ENCODE results near the gene MST1R. TPM values are rescaled to one million over a fixed set of nuclear protein-coding genes. Genes with fewer than 3 reads are reported as not detected.

The MST1R gene
- total and polyA plus RNA-seq, 9 of the 15 experiments (the other 6 are each of a cell fraction or from before 2014, with no cell fraction given), result 1.3 to 10.0 (median 3.8) TPM

DNA sequence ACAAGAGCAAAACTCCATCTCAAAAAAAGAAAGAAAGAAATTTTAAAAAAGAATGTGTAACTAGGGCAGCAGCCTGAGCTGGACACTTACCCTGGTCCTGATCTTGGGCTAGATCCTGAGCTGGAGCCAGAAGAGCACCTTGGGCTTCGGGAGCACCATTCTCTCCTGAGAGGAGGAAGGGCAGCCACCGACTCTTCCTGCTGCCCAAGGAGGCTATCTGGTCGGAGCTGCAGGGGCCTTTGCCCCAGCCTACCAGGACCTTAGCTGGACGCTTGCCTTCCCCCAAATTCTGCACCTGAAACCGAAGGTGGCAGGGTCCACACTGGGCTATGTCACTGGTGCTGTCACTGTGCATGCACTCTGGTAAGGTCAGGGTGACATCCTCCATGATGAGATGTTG is 27.1 kb downstream of the MST1R start:
- 8% methylated on average over 5 of the region's 5 CpGs for WGBS (ENCODE audit: insufficient coverage, low coverage, missing lambda C conversion rate)
- no peak overlapping the region for H3K27ac ChIP-seq (ENCODE audit: extremely low read depth, low read depth, low read length)
- in situ Hi-C loops (cut with MboI) (no loop called here), intact Hi-C loops (cut with micrococcal nuclease) (no loop called here)
- H3K4me3 ChIP-seq, result no peak overlapping the region
- H3K4me2 ChIP-seq (ENCODE audit: insufficient read depth, low read length), result no peak overlapping the region
- H2AFZ ChIP-seq (ENCODE audit: low read depth, low read length), result no peak overlapping the region
- no peaks in the 10 kb centered on the region; the same call in 1 of the 2 replicates for H4K20me1 ChIP-seq (replicated peaks; ENCODE audit: control insufficient read depth, insufficient read depth, low read length)
- ChIA-PET POLR2A (no interaction called here), CTCF (ENCODE audit: low intra/inter-chr PET ratio) (no interaction called here)
- no peak overlapping the region for H3K9ac ChIP-seq (ENCODE audit: insufficient read depth in 1 of 2, low read depth in 2 of 2, low read length in 2 of 2)
- H3K9me1 ChIP-seq (ENCODE audit: control insufficient read depth, insufficient read depth, low read length), result no peaks in the 10 kb centered on the region
- no peak for DNase-seq (ENCODE audit: extremely low read depth in 1 of 4, low spot score in 3 of 4)
- H3K36me3 ChIP-seq (ENCODE audit: control insufficient read depth, insufficient read depth, low read length), result no peaks in the 10 kb centered on the region
- TF ChIP-seq NEUROD1 (IDR thresholded peaks at IDR 0.05; ENCODE audit: borderline replicate concordance, low read depth, low read length, partially characterized antibody) (no peak), ZNF134 (CRISPR knock-in tag; conservative IDR thresholded peaks at IDR 0.05) (no peak), ZNF408 (CRISPR knock-in tag; IDR thresholded peaks at IDR 0.05; ENCODE audit: low read depth) (no peak), BDP1 (IDR thresholded peaks at IDR 0.05; ENCODE audit: insufficient read depth, insufficient read length) (no peak), POLR2G (IDR thresholded peaks at IDR 0.05; ENCODE audit: low read depth, low read length) (no peak), BRF1 (IDR thresholded peaks at IDR 0.05; ENCODE audit: borderline replicate concordance, extremely low read depth, insufficient read length) (no peak), ILK (tag; IDR thresholded peaks at IDR 0.05; ENCODE audit: borderline replicate concordance, low read depth) (no peak), ESRRA (IDR thresholded peaks at IDR 0.05; ENCODE audit: borderline replicate concordance, low read depth) (no peak), FOXP1 (CRISPR knock-in tag; IDR thresholded peaks at IDR 0.05) (no peak), CEBPB (tag; IDR thresholded peaks at IDR 0.05) (no peak)
- TF ChIP-seq, protein P1, sequence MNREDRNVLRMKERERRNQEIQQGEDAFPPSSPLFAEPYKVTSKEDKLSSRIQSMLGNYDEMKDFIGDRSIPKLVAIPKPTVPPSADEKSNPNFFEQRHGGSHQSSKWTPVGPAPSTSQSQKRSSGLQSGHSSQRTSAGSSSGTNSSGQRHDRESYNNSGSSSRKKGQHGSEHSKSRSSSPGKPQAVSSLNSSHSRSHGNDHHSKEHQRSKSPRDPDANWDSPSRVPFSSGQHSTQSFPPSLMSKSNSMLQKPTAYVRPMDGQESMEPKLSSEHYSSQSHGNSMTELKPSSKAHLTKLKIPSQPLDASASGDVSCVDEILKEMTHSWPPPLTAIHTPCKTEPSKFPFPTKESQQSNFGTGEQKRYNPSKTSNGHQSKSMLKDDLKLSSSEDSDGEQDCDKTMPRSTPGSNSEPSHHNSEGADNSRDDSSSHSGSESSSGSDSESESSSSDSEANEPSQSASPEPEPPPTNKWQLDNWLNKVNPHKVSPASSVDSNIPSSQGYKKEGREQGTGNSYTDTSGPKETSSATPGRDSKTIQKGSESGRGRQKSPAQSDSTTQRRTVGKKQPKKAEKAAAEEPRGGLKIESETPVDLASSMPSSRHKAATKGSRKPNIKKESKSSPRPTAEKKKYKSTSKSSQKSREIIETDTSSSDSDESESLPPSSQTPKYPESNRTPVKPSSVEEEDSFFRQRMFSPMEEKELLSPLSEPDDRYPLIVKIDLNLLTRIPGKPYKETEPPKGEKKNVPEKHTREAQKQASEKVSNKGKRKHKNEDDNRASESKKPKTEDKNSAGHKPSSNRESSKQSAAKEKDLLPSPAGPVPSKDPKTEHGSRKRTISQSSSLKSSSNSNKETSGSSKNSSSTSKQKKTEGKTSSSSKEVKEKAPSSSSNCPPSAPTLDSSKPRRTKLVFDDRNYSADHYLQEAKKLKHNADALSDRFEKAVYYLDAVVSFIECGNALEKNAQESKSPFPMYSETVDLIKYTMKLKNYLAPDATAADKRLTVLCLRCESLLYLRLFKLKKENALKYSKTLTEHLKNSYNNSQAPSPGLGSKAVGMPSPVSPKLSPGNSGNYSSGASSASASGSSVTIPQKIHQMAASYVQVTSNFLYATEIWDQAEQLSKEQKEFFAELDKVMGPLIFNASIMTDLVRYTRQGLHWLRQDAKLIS (CRISPR knock-in tag; IDR thresholded peaks at IDR 0.05), result no peak
- TF ChIP-seq, protein P2, sequence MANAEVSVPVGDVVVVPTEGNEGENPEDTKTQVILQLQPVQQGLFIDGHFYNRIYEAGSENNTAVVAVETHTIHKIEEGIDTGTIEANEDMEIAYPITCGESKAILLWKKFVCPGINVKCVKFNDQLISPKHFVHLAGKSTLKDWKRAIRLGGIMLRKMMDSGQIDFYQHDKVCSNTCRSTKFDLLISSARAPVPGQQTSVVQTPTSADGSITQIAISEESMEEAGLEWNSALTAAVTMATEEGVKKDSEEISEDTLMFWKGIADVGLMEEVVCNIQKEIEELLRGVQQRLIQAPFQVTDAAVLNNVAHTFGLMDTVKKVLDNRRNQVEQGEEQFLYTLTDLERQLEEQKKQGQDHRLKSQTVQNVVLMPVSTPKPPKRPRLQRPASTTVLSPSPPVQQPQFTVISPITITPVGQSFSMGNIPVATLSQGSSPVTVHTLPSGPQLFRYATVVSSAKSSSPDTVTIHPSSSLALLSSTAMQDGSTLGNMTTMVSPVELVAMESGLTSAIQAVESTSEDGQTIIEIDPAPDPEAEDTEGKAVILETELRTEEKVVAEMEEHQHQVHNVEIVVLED (CRISPR knock-in tag; IDR thresholded peaks at IDR 0.05), result no peak
- no peaks in the 10 kb centered on the region for H3K9me3 ChIP-seq (replicated peaks; ENCODE audit: control insufficient read depth, insufficient read depth, low read depth, low read length)
- no TSS peak for BruUV-seq (replicated peaks)
- H3K79me2 ChIP-seq (ENCODE audit: control insufficient read depth, insufficient read depth, low read length), result no peaks in the 10 kb centered on the region
- H3K4me1 ChIP-seq (replicated peaks in 1 of 2; ENCODE audit: control insufficient read depth in 2 of 2, insufficient read depth in 2 of 2, low read length in 2 of 2), result peaks cover 11 to 20% of the 10 kb centered on the region in 2 experiments; a peak in 4 of 5 replicates
- peaks cover 0 to 9% of the 10 kb centered on the region in 2 experiments; a peak in 2 of 5 replicates for H3K27me3 ChIP-seq (ENCODE audit: control insufficient read depth in 2 of 2, insufficient read depth in 2 of 2, low read length in 2 of 2)
- no peak for ATAC-seq
- FAIRE-seq, result no peak
